SH-SY5Y (cell line): ENCODE results near the gene OBI1.

Source experiments
- GATA2 ChIP-seq: IDR thresholded peaks from 2 replicates; pipeline ENCODE4 v1.6.1; 2011; ENCODE audit warnings: mild to moderate bottlenecking, low read depth, low read length
- GATA3 ChIP-seq: IDR thresholded peaks from 2 replicates; pipeline ENCODE4 v1.6.1; 2011; ENCODE audit warnings: low read depth, mild to moderate bottlenecking, low read length, moderate library complexity

The OBI1 gene

GRCh38 chr13:78595495-78596398, 63.2 kb downstream of the OBI1 start:
- TF ChIP-seq GATA3 = no peak
- TF ChIP-seq GATA2 = no peak

GRCh38 chr13:78594456-78594975, 64.4 kb downstream of the OBI1 start:
- no peak for TF ChIP-seq GATA2
- no peak for TF ChIP-seq GATA3

GRCh38 chr13:78593652-78594455, 65.1 kb downstream of the OBI1 start:
- TF ChIP-seq GATA2 (no peak), GATA3 (no peak)

GRCh38 chr13:78593129-78593528, 65.8 kb downstream of the OBI1 start:
- TF ChIP-seq GATA3 = no peak
- TF ChIP-seq GATA2 = no peak

- TF ChIP-seq GATA3 (no peak), GATA2 (no peak)
Observed at GRCh38 chr13:78592584-78592983, 66.4 kb downstream of the OBI1 start.

- TF ChIP-seq GATA3 (no peak), GATA2 (no peak)
Observed at GRCh38 chr13:78589206-78589605, 69.7 kb downstream of the OBI1 start.

GRCh38 chr13:78587395-78587794, 71.6 kb downstream of the OBI1 start:
- TF ChIP-seq GATA3 (no peak), GATA2 (no peak)

- TF ChIP-seq GATA3 (no peak), GATA2 (no peak)
Observed at GRCh38 chr13:78586706-78587105, 72.2 kb downstream of the OBI1 start.

- TF ChIP-seq GATA2 = no peak
- TF ChIP-seq GATA3 = no peak
Observed at GRCh38 chr13:78576261-78576660, 82.7 kb downstream of the OBI1 start.

- no peak for TF ChIP-seq GATA2
- no peak for TF ChIP-seq GATA3
Observed at GRCh38 chr13:78572459-78572858, 86.5 kb downstream of the OBI1 start.

GRCh38 chr13:78569029-78569428, 89.9 kb downstream of the OBI1 start:
- no peak for TF ChIP-seq GATA3
- no peak for TF ChIP-seq GATA2

GRCh38 chr13:78566631-78567030, 92.3 kb downstream of the OBI1 start:
- TF ChIP-seq GATA2 (no peak), GATA3 (no peak)
